Keratinocyte (primary cell): ENCODE results near the gene SEMA4D. TPM values are rescaled to one million over a fixed set of nuclear protein-coding genes. Genes with fewer than 3 reads are reported as not detected.

Experiments
- DNase-seq: peaks from one replicate; pipeline ENCODE4 v3.0.0-alpha.2; 2011; ENCODE audit warnings: low read depth, missing footprints, low spot score
- FAIRE-seq: peaks from 2 replicates; lab custom pipeline; 2011; peaks lifted over from hg19 to GRCh38; lab: Jason Lieb, UNC
- H2AFZ ChIP-seq: 2 replicates; pipeline ENCODE4 v1.6.0; 2012; ENCODE audit warnings: low read length, control low read depth, inconsistent platforms; ENCODE audit not compliant: control insufficient read depth
- H3K27ac ChIP-seq: 2 replicates; pipeline ENCODE4 v1.5.1; 2011; ENCODE audit warnings: low read length; ENCODE audit not compliant: control insufficient read depth, insufficient read depth
- H3K27me3 ChIP-seq: 3 replicates; pipeline ENCODE4 v1.6.0; 2011; ENCODE audit warnings: low read length; ENCODE audit not compliant: control insufficient read depth, insufficient read depth; ENCODE audit errors: extremely low read depth
- H3K36me3 ChIP-seq, 2 experiments: 2 replicates in 1 of 2; 3 replicates in 1 of 2; pipeline ENCODE4 v1.5.1; 2011; ENCODE audit warnings: low read length in 2 of 2, mild to moderate bottlenecking in 1 of 2; ENCODE audit not compliant: control insufficient read depth in 2 of 2, insufficient read depth in 2 of 2; ENCODE audit errors: extremely low read depth in 1 of 2
- H3K4me1 ChIP-seq: 3 replicates; pipeline ENCODE4 v1.5.1; 2011; ENCODE audit warnings: low read length; ENCODE audit not compliant: control insufficient read depth, insufficient read depth; ENCODE audit errors: extremely low read depth
- H3K4me2 ChIP-seq: 3 replicates; pipeline ENCODE4 v1.6.0; 2011; ENCODE audit warnings: low read depth, low read length; ENCODE audit not compliant: control insufficient read depth, insufficient read depth; ENCODE audit errors: extremely low read depth
- H3K4me3 ChIP-seq, 3 experiments: fragments of 200-600 bp in 1 of 3; sonication (generic) in 1 of 3; 2 replicates in 2 of 3; 3 replicates in 1 of 3; pipeline ENCODE4 v1.5.1; 2011 to 2016; ENCODE audit warnings: low read length in 3 of 3, mild to moderate bottlenecking in 3 of 3, control low read depth in 2 of 3, inconsistent platforms in 1 of 3, low read depth in 1 of 3, mixed read lengths in 1 of 3, mixed run types in 1 of 3, moderate library complexity in 1 of 3; ENCODE audit not compliant: control insufficient read depth in 2 of 3, insufficient read depth in 2 of 3; ENCODE audit errors: extremely low read depth in 1 of 3
- H3K79me2 ChIP-seq: 2 replicates; pipeline ENCODE4 v1.6.0; 2012; ENCODE audit warnings: low read length; ENCODE audit not compliant: control insufficient read depth, insufficient read depth
- H3K9ac ChIP-seq: 3 replicates; pipeline ENCODE4 v1.6.0; 2011; ENCODE audit warnings: low read length; ENCODE audit not compliant: control insufficient read depth, insufficient read depth; ENCODE audit errors: extremely low read depth
- H3K9me1 ChIP-seq: 3 replicates; pipeline ENCODE4 v1.6.0; 2011; ENCODE audit warnings: low read length; ENCODE audit not compliant: control insufficient read depth, insufficient read depth; ENCODE audit errors: extremely low read depth
- H3K9me3 ChIP-seq: 2 replicates; pipeline ENCODE4 v1.5.1; 2012; ENCODE audit warnings: low read depth, low read length; ENCODE audit not compliant: control insufficient read depth
- H4K20me1 ChIP-seq: 3 replicates; pipeline ENCODE4 v1.6.0; 2011; ENCODE audit warnings: low read length; ENCODE audit not compliant: control insufficient read depth, insufficient read depth; ENCODE audit errors: extremely low read depth
- CTCF ChIP-seq, 3 experiments: IDR thresholded peaks in 1 of 3; conservative IDR thresholded peaks in 1 of 3; optimal IDR thresholded peaks in 1 of 3; 2 replicates in 2 of 3; 3 replicates in 1 of 3; pipeline versions ENCODE3 to v1.5.1; 2011; ENCODE audit warnings: low read length in 3 of 3, mild to moderate bottlenecking in 3 of 3, moderate library complexity in 2 of 3, control low read depth in 1 of 3, inconsistent platforms in 1 of 3; ENCODE audit not compliant: insufficient read depth in 2 of 3; ENCODE audit errors: extremely low read depth in 1 of 3
- EZH2 ChIP-seq: IDR thresholded peaks from one replicate; pipeline ENCODE4 v1.6.1; 2012; ENCODE audit warnings: inconsistent platforms, mild to moderate bottlenecking, low read length, moderate library complexity
- dilution Hi-C: fragments of 300-500 bp; cut with MboI; formaldehyde crosslinking; loops from one replicate; pipeline ENCODE4 v1.7.0; 2020; ENCODE audit warnings: low sequenced_read_pairs; ENCODE audit not compliant: extremely low pct_ligation_motif_present
- polyA plus RNA-seq, 5 experiments: library from polyadenylated mRNA; depleted of rRNA in 3 of 5; stranded (reverse) in 3 of 5; stranded (forward) in 1 of 5; unstranded in 1 of 5; fragments of >200 nt; gene quantifications; 1 replicate in 1 of 5; 2 replicates in 3 of 5; 3 replicates in 1 of 5; pipeline versions ENCODE4 v1.2.1 to v1.2.3, GENCODE V29; 2011 to 2012; ENCODE audit warnings: missing spikeins in 2 of 5, low read depth in 1 of 5, low replicate concordance in 1 of 5

The SEMA4D gene
- polyA plus RNA-seq, 1 donor (not counting 4 experiments of a cell fraction or from before 2014, with no cell fraction given) = 0.43 TPM

GRCh38 chr9:89405826-89406225 lies 92.1 kb downstream of the SEMA4D start:
- dilution Hi-C loops = no loop called here
- Histone ChIP-seq H4K20me1 (no peaks in the 10 kb centered on the region), H3K36me3 (no peaks in the 10 kb centered on the region), H3K4me3 (no peak overlapping the region), H3K4me2 (no peak overlapping the region), H3K9ac (no peak overlapping the region), H3K9me3 (no peaks in the 10 kb centered on the region), H2AFZ (no peak overlapping the region), H3K79me2 (no peaks in the 10 kb centered on the region), H3K27me3 (no peaks in the 10 kb centered on the region), H3K27ac (no peak overlapping the region), H3K4me1 (no peaks in the 10 kb centered on the region), H3K9me1 (no peaks in the 10 kb centered on the region)
- TF ChIP-seq CTCF (optimal IDR thresholded peaks at IDR 0.05 in 1 of 3, IDR thresholded peaks at IDR 0.05 in 1 of 3, conservative IDR thresholded peaks at IDR 0.05 in 1 of 3; ENCODE audit: extremely low read depth in 1 of 3, insufficient read depth in 2 of 3, low read length in 3 of 3) = no peak
- no peak for DNase-seq
- FAIRE-seq = no peak

DNA sequence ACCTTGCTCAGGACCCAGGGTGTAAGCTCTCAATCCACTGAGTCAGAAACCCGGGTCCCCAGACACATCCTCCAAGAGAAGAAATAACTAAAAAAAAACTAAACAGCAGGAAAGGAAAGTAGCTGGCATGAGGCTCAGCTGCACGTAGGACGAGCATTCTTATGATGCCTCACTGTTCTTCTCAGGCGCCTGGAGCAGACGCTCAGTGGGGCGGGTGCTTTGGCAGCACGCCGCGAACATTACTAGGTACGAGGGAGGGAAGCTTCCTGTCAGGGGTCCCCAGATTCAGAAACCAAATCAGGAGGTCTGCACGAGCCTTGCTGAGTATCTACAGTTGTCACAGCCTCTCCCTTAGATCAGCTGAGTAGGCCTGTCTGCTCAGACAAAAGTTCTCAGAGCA lies 93.8 kb downstream of the SEMA4D start:
- no peak overlapping the region for H2AFZ ChIP-seq
- H4K20me1 ChIP-seq = no peaks in the 10 kb centered on the region
- no peaks in the 10 kb centered on the region for H3K79me2 ChIP-seq
- dilution Hi-C loops = no loop called here
- no peaks in the 10 kb centered on the region for H3K9me3 ChIP-seq
- H3K36me3 ChIP-seq = no peaks in the 10 kb centered on the region
- H3K27ac ChIP-seq = no peak overlapping the region
- TF ChIP-seq CTCF (optimal IDR thresholded peaks at IDR 0.05 in 1 of 3, IDR thresholded peaks at IDR 0.05 in 1 of 3, conservative IDR thresholded peaks at IDR 0.05 in 1 of 3; ENCODE audit: extremely low read depth in 1 of 3, insufficient read depth in 2 of 3, low read length in 3 of 3) (no peak), EZH2 (no peak)
- H3K4me2 ChIP-seq = no peak overlapping the region
- no peaks in the 10 kb centered on the region for H3K9me1 ChIP-seq
- H3K27me3 ChIP-seq = no peaks in the 10 kb centered on the region
- no peak for FAIRE-seq
- no peaks in the 10 kb centered on the region for H3K4me1 ChIP-seq
- no peak overlapping the region for H3K9ac ChIP-seq
- H3K4me3 ChIP-seq = no peak overlapping the region
- no peak for DNase-seq
